Esophagus mucosa (tissue), 1 donor: ENCODE data around the gene MXD1. TPM values are rescaled to one million over a fixed set of nuclear protein-coding genes. Genes with fewer than 3 reads are reported as not detected.

Experiments
- ATAC-seq: fragments of 200-7000 bp; cut with Tn5 transposase; one replicate; pipeline ENCODE4 v1.9.1; 2020
- total RNA-seq: library from RNA; stranded (reverse); gene quantifications from one replicate; pipeline ENCODE4 v1.2.4, GENCODE V29; 2023
- donor health status: DM: yes; HTN: yes; CAD: no.

The MXD1 gene
- total RNA-seq, 1 donor from 2014 or later, result 155 TPM

GRCh38 chr2:69979902-69980807 lies 65.2 kb downstream of the MXD1 start:
- ATAC-seq, result no peak

DNA sequence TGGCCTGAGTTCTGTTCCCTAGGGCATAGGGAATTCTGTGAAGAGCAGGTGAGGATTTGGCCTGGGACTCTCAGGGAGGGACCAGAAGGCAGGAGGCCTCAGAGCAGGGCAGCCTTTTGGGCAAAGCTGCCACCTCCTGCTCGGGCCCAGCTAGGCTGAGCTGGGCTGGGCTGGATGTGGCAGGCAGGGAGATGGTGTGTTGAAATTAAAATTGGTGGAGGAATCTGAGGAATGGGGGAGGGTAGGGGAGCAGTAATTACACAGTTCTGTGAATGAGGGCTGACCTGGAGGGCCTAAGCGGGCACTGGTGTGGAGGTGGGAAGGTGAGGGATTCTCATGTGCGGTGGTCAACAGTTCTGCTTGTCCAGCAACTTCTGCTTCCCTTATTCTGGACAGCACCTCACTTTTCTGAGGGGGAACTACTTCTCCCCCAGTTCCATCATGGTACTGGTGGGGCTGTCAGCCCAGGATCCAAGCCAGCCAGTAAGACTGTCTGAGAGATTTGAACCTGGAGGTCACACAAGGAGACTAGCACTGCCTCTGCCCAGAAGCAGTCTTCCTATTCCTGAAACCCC lies 68.6 kb downstream of the MXD1 start:
- ATAC-seq, result no peak

DNA sequence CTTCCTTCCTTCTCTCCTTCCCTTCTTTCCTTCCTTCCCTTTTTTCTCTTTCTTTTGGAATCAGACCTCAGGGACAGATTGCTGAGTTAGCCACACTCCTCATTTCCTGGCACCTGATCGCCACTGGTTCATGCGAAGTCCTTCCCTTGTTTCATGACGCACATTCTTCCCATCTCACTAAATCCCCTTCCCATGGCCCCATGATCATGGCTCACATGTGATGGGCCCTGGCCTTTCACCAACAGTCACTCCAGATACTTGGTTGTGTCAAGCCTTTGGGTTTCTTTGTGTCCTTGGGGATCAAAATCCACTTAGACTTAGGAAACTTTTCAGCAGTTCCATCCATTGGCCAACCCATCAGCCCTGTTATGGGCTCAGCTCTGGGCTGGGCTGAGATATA lies 70.3 kb downstream of the MXD1 start:
- ATAC-seq, result no peak

DNA sequence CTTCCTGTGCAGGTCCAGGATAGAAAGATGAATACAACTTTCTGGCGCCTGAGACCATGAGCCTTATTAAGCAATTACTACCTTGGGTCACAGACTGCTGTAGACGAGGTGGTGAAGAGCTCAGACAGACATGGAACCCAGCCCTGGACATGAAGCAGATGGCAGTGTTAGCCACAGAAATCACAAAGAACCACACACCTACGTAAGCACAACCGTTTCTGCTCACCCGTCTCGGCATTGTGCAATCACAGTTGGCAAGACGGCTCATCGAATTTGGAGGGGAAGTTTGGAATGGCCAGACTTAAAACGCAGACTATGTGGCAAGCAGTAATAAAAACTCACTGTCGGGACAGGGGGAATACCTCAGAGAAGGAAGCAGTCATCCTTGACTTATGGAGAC lies 70.8 kb downstream of the MXD1 start:
- ATAC-seq, result no peak

- no peak for ATAC-seq
These were observed 71.8 kb downstream of the MXD1 start for GRCh38 chr2:69986691-69987090.

DNA sequence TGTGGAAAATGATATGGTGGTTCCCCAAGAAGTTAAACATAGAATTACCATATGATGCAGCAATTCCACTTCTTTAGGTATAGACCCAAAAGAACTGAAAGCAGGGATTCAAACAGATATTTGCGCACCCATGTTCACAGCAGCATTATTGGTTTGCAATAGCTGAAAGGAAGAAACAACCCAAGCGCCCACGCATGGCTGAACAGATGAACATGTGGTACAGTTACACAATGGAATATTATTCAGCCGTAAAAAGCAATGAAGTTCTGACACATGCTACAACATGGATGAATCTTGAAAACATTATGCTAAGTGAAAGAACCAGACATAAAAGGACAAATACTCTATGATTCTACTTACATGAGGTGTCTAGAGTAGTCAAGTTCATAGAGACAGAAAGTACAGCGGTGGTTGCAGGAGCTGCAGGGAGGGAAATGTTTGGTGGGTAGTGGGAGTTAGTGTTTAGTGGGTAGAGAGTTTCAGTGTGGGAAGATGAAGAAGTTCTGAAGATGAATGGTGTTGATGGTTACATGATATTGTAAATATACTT lies 73.3 kb downstream of the MXD1 start:
- ATAC-seq, result no peak

- peak; percentile 6 for ATAC-seq
These were observed 74.1 kb downstream of the MXD1 start for GRCh38 chr2:69989009-69989408.

DNA sequence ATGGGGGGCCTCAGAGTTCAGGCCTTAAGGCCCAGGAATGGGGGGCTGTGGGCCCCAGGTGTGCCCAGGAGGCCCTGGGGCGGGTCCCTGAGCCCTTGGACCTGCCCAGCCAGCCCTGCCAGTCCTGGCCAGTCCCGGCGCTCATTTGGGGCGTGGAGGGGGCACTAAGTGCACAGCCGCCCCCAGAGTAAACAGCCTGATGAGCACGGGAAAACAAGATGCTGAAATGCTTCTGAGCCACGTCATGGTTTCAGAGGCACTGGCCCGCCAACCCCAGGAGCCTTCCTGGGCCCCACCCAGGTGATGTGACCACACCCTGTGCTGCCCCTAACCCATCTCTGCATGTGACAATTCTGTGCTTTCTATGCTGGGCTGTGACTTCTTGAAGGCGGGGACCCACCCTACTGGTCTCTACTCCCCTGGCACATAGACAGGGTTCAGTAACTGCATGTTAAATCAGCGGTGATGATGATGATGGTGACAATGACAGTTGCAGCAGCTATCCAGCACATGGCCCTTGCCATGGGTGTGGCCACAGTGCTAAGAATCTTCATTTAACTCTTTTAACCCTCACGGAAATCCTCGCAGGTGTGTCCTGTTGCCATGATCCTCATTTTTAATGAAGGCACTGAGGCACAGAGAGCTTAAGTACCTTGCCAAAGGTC lies 74.7 kb downstream of the MXD1 start:
- peak; percentile 85 for ATAC-seq

Other genes starting within 250 kb of the MXD1 start
- gene ANXA4, start 173.0 kb upstream of the MXD1 start, total RNA-seq, result 71.8 TPM
- gene GMCL1, start 85.4 kb upstream of the MXD1 start, total RNA-seq, result 9.5 TPM
- 14.7 TPM for gene SNRNP27, start 21.2 kb upstream of the MXD1 start, total RNA-seq
- 0.16 TPM for gene ASPRV1, start 46.5 kb downstream of the MXD1 start, total RNA-seq
- 214 TPM for gene PCBP1, start 172.4 kb downstream of the MXD1 start, total RNA-seq